Fibroblast of skin of left quadriceps (primary cell): ENCODE data around the gene HAND1.
"Not testable (repeated sequence)": the region's sequence is repeated elsewhere in the genome, so short reads cannot be mapped to it uniquely, and the experiment has no call there.

Source experiments
- DNase-seq, 2 experiments: peaks; one replicate each; pipeline ENCODE4 v3.0.0-alpha.2; 2013; ENCODE audit warnings: low read depth in 2 of 2

The HAND1 gene

DNA sequence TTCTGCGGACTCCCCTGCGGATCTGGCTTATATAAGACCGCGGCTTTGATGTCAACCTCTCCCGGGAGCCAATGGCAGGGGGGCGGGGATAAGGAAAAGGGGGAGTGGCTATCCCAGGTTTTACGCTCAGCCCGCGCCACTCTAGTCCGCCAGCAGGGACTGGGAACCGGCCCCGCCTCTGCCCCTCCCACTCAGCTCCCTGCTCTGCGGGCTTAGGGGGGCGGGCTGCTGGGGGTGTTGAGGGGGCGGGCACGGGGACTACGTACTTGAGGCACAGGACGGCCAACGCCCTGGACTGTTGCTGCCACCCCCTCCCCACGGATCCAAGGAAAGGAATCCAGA lies at the start of gene HAND1:
TSS of gene HAND1 (minus strand) at position 4 of the 342 bp plus-strand sequence. CDS start 219 bp downstream, outside the sequence.
- no peak for DNase-seq

GRCh38 chr5:154526231-154527226 lies 48.5 kb upstream of the HAND1 start:
- no peak for DNase-seq

DNA sequence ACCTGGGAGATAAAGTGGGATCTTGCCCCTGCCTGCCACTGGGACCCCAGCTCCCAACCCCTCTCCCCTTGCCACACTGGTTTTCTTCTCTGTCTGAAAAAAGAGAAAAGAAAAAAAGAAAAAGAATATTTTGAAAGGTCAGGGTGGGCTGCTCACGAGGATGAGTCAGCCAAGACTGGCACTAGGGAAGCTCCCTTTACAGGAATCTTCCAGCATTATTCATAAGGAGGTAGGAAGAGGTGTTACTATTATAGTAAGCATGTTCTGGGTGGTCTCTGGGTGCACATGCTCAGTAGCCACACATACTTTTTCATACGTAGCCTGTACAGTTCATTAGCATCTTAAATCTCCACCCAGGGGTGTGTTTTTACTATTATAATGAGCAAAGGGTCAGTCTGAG lies 46.8 kb upstream of the HAND1 start:
- DNase-seq: no peak

DNA sequence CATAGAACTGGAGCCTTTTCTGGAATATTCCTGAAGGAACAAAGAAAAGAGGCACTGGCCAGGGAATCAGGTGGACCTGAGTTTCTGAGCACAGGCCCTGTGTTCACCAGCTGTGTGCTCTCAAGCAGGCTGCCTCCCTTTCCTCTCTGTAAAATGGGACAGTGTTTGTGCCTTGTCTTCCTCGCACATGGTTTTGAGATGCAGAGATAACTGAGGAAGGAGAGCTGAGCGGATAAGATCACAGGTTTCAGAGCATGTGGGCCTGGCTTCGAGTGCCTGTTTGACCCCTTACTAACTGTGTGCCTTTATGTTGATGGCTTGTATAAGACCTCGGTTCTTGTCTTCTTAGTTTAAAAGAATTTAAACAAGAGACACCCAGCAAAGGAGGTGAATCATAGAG lies 46.2 kb upstream of the HAND1 start:
- DNase-seq: no peak

GRCh38 chr5:154523709-154524108 lies 45.7 kb upstream of the HAND1 start:
- no peak for DNase-seq

DNA sequence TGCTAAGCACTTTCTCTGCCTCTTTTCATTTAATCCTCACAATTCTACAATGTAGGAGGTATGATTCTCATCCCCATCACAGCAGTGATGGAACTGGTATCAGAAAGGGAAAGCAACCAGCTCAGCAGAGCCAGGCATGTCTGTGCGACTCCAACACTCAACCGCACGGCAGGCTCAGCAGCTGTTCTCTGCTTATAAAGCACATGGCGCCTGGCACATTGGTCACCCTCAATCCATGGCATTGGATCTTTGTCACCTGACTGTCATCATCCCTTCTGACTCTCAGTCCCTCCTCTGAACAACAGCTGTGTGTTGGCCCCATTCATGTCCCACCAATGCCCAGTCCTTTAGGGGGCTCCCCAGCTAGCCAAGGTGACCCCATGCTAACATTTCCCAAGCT lies 45.1 kb upstream of the HAND1 start:
- DNase-seq: no peak

DNA sequence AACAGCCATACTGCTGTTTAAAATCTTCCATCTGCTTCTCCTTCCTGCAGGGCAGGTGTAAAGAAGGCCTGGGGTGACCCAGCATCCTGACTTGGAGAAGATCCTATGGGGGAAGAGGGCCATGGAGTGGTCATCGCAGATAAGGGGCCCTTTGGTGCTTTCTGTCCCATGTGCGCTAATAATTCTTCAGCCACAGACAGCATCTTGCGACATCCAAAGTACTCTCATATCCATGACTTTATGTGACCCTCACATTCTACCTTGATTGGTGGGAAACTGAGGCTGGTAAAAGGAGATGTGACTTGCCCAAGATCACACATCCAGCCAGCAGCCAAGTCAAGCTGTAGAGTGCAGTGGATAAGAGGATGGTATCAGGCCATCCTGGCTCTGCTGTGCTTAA lies 44.3 kb upstream of the HAND1 start:
- DNase-seq: no peak

DNA sequence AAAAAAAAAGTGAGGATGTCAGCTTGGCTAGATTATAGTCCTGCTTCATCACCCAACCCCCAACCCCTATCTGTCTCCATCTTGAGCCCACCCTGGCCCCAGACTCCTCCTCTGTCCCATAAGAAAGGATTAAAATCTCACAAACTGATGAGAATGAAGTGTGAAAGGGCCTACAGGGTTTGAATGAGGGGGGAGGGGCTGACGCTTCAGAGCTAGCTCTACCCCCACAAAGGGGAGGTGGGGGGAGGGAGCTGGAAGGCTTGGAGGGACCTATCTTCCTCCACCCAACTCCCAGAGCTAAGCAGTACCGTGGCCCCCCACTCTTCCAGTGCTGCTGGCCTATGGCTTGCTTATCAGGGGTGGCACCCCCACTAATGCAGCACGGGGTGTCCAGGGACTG lies 43.7 kb upstream of the HAND1 start:
- no peak for DNase-seq

- no peak for DNase-seq
Measured at GRCh38 chr5:154520861-154521453, 42.9 kb upstream of the HAND1 start.

GRCh38 chr5:154519359-154519758 lies 41.3 kb upstream of the HAND1 start:
- DNase-seq: no peak

- no peak for DNase-seq
Measured at GRCh38 chr5:154518438-154518867, 40.4 kb upstream of the HAND1 start.

DNA sequence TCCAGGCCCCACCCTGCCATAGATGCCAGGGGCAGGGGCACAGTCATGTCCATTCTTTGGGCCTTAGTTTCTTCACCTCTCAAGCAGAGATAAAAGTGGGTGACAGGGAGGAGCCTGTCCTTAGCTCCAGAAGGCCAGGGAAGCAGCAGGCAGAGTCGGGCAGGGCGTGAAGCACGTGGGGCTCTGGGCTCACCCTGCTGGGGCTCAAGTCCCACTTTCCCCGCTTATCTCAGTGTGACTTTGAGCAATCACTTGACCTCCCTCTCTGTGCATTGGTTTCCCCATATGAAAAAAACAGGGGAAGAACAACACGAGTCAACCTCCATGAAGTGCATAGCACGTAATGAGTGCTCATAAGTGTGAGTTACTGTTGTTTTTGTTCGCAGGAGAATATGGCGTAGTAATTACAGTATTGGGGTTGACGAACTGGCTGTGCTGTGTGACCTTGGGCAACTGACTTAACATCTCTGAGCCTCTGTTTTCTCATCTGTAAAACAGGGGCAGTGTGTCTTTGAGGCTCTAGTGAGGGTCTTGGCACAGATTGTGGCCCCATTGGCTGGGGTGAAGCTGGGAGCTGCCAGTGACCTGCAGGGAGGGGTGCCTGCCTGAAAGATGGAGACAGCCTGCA lies 39.9 kb upstream of the HAND1 start:
- no peak for DNase-seq

- no peak for DNase-seq
Measured at GRCh38 chr5:154517181-154517580, 39.2 kb upstream of the HAND1 start.

DNA sequence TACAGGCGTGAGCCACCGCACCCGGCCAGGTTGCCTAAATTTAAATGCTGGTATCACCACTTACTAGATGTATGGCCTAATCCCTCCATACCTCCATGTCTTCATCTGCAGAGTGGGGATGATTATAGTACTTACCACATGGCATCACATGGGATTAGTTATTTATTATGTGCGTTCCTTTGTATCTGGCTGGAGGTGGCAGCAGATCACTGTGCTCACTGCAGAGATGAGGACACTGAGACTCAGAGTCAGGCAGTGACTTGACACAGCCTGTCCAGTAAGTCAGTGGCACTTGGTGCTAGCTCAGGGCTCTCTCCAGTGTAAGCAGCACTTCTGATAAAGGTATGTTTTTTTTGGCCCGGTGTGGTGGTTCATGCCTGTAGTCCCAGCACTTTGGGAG lies 38.4 kb upstream of the HAND1 start:
- DNase-seq: no peak

DNA sequence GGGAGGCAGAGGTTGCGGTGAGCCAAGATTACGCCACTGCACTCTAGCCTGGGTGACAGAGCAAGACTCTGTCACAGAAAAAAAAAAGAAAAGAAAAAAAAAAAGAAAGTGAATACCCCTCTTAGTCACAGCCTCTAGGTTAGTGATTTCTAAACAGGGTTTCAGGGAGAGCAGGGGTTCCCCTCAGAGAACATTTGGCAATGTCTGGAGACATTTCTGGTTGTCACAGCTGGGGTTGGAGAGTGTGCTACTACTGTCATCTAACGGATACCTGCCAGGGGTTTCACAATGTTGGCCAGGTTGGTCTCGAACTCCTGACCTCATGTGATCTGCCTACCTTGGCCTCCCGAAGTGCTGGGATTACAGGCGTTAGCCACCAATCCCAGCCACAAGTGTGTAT lies 37.5 kb upstream of the HAND1 start:
- DNase-seq: not testable (repeated sequence)

DNA sequence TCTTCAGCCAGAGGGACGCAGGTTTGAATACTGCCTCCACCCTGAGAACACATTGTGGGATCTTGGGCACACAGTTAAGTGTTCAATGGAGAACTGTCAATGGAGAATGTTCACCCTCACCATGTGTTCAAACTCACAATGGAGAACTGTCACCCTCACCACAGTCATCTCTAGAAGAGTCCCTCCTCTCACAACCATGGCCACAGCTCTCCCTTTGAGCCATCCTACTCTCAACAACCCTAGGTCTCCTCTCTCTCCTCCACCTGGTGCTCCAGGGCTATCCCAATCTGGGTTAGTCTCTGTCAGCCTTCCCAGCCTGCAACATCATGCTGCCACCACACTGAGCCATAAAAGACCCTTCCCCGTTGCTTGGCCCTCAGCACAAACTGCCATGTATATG lies 36.3 kb upstream of the HAND1 start:
- no peak for DNase-seq

GRCh38 chr5:154513669-154514084 lies 35.6 kb upstream of the HAND1 start:
- peak; percentile 18 to 26 for DNase-seq

GRCh38 chr5:154511984-154512383 lies 34.0 kb upstream of the HAND1 start:
- no peak for DNase-seq

DNA sequence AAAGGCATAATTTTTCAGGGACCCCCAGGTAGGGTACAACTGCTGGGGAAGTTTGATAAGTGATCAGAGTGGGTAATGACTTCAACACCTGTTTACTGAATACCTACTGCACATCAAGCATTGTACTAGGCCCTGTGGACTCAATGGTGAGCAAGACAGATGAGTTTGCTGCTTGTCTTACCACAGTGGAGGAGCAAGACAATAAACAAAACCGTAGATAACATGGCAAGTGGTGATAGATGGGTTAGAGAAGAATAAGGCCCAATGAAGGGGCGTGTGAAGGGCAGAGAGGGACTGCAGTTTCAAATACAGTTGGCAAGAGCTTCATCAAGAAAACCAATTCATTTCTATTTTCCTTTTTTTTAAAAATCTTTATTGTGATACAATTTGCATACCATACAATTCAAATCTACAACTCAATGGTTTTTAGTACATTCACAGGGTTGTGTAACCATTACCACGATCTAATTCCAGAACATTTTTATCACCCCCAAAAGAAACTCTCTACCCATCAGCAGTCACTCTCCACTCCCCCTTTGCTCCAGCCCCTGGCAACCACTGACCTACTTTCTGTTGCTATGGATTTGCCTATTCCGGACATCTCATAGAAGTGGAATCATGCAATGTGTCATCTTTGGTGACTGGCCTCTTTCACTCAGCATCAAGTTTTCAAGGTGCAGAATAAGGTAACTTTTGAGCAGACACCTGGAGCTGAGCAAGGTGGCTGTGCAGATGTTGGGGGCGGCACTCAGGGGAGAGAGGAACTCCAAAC lies 31.9 kb upstream of the HAND1 start:
- DNase-seq: no peak

- DNase-seq: no peak
Measured at GRCh38 chr5:154508114-154508513, 30.1 kb upstream of the HAND1 start.

- DNase-seq: no peak
Measured at GRCh38 chr5:154506716-154507080, 28.7 kb upstream of the HAND1 start.
